GM19467 (cell line): Measurements from ENCODE around the gene PTPN14.
"Not testable (repeated sequence)": the region's sequence is repeated elsewhere in the genome, so short reads cannot be mapped to it uniquely, and the experiment has no call there.

Source experiments
- ATAC-seq: cut with Tn5 transposase; IDR thresholded peaks from one replicate; pipeline ENCODE4 v1.9.1; 2021; ENCODE audit warnings: mild to moderate bottlenecking, moderate library complexity; ENCODE audit not compliant: unreplicated experiment

Gene PTPN14

DNA sequence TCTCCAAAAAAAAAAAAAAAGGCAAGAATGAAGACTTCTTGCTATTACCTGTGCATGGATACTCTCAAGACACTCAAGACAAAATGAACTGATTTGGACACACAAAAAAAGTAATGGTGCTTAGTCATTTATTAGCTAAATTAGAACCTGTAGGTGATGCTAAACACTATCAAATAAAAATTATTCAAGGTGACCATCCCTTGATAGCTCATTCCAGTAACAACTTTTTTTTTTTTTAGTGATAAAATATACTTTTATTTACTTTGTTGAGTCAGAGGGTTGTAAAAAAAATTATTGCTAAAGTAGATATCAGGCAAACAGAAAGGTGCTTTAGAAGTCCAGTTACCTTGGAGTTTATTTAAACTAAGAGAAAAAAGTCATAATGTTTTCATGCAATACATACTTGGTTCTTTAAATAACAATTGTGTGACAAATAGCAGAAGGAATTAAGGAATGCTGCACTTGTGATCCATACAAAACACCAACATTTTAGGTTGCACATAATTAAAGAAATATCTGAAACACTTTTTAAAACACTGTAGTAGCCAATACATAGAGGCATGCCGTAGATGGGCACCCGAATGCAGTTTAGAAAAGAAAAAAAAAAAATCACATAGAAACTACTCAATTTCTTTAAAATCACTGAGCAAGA is 69.3 kb downstream of the PTPN14 start:
- not testable (repeated sequence) for ATAC-seq

DNA sequence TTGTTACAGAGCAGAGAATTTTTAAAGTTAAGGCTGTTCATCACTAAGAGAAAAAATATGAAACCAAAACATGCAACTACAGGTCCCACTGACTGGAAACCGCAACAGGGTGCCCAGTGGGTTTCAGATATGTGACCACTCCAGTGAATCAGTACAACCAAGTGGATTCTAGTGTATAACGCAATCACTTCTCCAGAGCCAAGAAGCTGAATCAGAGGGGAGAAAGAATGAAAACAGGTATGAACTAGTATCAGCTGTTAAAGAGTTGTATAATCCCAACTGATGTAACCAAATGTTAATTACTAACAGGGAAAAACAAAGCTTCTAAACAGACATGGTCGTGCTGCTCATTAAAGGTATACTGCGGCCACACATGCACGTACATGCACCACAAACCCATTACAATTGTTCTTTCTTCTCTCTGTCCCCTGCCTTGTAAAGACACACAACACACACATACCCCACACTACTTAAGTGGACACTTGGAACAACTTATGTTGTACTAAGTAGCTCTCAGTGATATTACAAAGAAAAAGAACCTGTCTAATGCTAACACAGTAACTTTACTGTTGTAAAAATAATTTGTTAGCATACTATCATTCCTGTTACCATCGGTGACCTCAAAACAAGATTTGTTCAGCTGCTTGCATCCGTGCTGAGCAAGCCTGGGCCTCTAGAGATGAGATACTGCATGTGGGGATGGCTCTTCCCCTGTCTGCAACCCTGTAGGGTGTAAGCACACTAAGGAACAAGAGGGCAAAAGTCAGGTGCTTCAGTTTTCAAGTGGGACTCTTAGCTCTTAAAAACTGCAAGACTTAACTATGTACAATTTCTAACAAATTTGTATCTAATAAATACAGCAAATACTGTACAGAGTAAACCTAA is 74.2 kb downstream of the PTPN14 start:
- no peak for ATAC-seq

DNA sequence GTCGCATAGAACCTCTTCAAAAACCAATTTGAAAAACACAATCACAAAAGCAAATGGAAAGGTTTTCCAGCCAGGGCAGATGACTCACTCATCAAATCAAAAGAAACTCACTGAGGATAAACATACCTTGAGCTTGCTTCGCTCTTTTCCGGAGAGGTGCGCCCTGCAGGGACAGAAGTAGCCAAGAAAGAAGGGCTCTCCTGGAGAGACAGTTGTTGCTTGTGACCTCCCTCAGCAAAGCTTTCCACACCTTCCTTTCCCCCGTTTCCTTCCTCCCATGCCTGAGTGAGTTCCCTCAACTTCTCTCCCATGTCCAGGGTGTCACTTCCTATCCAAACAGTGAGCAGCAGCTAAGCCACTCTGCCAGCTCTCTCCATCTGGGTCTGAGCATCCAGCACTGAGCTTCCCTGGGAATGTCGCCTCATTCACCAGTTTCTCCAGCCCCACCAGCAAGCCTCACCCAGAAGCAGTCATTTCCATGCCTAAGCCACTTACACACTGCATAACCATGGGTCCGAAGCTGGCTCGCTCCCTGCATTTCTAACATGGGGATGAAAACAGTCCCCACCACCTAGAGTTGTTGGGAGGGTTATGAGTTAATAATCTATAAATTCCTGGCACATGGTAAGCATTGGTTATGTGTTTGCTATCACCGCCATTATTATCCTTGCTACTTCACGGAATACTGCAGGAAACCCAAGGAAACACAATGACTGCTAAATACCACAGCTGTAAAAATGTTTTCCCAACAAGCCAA is 75.0 kb downstream of the PTPN14 start:
- no peak for ATAC-seq

DNA sequence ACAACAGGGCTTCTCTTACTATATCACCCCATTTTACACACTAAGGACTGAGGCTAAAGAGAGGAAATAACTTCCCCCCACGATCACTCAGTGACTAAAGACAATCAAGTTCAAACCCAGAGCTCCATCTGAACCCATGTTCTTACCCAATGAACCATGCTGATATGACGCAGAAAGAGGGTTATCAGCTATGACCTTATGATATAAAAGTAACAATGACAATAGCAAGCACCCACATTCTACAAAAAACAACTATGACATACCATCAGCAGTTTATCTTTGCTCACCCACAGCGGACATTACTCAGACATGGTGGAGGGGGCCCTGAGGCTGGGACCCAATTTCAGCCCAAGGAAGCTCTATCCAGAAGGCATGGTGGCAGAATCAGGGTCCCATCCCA is 75.7 kb downstream of the PTPN14 start:
- no peak for ATAC-seq

DNA sequence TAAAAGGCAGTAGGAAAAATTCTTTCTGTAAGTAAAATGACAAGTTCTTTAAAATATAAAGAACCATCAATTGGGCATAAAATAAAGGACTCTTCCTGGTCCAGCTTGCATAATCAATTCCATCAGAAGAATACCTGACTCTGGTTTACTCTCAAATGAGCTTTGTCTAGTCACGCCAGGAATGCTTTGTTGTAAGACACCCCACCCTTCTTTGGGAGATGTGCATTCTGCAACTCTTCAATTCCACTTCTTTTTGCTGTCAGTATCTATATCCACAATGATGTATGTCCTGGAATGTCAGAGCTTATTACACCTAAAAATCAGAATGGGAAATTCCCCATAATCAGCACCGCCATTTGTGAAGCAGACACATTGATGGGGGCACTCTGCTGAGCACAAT is 76.1 kb downstream of the PTPN14 start:
- no peak for ATAC-seq

DNA sequence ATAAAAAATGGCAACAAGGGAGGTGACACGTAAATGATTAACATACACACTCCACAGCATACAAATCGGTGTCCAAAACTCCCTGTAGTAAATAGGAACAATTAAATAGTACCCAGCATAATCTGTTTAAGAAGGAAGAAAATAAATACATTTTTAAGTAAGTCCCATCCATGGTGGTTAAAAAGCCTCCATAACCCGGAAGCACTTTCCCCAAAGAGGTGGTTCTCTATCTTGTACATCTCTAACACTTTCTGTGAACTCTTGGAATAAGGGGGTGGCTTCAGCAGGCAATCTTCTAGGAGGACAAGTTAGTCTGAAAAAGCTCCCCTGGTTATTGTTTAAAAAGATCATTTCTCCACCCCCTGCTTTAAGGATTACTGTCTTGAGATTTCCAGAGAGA is 76.9 kb downstream of the PTPN14 start:
- ATAC-seq, result no peak

DNA sequence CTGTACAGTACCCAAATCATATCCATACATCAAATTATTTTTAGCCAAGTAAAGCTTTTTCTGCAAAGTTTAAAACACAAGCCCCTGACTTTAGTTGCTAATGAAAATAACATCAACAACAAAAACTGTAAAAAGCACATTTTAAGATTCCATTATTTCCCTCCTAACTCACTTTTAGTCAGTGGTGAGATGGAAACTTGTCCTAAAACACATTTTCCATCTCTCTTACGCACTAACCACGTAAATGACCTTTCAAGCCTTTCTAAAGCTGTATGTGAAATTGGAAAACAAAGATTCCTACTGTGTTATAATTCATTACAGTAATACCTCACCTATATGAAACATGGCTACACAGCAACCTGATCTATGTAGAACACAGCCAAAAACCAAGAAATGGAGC is 77.5 kb downstream of the PTPN14 start:
- ATAC-seq, result no peak

DNA sequence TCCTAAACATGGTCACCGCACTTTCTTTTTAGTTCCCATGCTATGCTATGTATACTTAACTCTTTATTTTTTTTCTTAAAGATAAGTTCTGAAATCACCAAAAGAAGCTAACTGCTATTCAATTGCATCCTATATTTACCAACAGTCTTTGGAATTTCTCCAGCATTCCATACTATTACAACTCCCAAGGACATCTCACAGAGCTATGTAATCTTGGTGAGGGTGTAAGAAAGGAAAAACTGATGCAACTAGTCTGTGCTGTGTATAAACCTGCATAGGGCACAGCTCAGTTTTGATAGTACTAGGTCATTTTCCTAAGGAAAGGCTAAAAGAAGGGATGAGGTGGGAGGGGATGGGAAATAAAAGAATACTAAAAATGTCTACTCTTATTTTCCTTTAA is 78.0 kb downstream of the PTPN14 start:
- ATAC-seq, result no peak

DNA sequence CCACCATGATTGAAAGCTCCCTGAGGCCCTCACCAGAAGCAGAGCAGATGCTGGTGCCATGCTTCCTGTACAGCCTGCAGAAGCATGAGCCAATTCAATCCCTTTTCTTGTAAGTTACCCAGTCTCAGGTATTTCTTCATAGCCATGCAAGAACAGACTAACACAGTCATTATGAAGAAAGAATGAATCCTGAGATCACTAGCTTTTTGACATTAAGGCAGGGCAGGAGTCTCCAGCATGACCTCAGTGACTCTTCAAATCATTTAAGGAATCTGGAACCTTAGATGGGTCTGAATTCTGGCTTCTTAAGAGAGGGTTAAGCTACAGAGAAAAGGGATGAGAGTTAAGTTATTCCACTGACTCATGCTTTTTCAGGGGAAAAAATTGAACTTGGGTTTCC is 79.0 kb downstream of the PTPN14 start:
- ATAC-seq, result no peak

DNA sequence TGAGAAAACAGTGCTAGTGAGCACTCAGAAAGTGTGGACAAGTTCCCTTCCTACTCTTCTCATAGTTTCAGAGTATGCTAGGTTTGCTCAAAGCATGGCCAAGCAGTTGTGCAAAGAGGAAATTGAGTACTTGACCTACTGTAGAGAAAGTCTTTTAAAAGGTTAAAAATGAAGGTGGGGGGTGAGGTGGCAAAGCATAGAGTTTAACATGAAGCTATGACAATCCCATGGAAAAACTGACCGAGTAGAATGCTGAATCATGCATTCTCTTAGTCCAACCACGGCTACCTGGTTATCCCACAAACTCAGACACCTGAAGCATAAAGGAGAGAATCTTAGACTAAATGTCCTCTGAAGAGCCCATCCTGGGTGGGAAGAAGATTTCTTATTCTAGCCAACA is 79.9 kb downstream of the PTPN14 start:
- no peak for ATAC-seq

DNA sequence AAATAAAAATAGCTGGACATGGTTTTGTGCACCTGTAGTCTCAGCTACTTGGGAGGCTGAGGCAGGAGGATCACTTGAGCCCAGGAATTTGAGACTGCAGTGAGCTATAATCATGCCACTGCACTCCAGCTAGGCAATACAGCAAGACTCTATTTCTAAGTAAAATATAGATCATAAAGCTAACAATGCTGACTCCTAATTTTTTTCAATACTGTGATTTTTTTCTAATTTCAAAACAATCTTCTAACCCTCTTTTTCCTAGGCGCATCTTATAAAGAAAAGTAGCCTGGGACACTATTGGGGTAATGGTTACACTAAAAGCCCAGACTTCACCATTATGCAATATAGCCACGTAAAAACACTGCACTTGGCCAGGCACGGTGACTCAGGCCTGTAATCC is 81.3 kb downstream of the PTPN14 start:
- no peak for ATAC-seq

DNA sequence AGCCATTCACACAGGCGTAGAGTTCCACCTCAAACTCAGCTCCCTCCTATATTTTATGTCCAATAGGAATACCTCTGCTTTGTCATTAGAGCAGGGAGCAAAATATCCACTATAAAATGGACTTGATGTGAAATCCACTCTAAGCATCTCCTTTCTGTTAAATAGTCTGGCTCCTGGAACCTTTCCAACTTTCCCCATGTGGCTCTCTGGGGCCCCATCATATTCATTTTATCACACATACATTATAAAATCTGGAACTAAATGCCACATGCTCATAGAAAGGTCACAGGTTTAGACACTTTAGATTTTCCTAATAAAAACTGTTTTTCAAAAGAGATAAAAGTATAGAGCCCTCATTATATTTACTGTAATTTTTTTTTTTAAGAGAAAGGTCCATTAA is 82.1 kb downstream of the PTPN14 start:
- ATAC-seq, result no peak

DNA sequence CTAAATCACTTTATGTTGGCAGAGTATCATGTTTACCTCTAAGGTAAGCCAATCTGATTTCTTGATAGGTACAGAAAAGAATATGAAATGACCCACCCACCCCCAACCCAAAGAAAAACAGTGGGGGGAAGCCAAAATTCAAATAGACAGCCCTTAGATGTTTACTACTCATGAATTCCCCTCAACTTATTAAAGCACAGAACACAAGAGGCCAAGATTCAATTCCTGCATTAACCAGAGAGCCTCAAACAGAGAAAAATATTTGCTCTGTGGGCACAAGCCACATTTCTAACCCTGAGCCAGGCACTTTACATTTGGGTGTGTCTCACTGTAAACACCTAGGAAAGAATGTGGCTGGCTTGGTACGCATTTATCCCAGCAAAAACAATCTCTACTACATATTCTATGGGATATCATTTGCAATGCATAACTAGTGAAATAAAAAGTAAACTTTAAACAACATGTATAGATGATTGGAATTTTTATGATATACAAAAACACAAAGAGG is 84.3 kb downstream of the PTPN14 start:
- no peak for ATAC-seq

DNA sequence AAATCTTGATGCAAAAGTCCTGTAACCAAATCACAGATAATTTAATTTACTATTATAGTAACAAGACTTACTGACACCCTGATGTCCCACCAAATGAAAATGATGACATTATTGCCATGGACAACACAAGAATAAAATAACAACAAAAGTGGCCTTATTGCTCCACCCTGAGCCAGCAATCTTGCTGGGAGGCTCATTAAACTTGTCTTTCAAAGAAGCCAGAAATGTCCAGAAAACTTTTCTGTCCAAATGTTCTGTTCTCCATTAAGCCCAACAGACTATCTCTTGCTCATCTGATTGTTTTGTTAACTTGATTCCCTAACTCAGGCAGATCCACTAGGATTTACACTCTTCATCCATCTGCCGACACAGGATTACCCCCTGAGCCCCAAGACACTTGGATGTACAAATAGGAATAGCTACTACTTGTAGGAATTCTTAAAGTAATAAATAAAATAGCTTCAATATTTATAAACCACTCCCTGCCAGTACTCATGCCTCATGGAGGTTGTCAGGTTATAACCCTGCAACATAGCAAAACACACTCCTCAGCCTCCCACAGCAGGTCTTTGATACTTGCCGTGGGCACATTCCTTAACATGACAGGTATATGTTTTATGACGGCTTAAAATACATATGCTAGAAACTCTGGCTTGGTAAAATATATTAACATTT is 84.9 kb downstream of the PTPN14 start:
- ATAC-seq, result no peak

DNA sequence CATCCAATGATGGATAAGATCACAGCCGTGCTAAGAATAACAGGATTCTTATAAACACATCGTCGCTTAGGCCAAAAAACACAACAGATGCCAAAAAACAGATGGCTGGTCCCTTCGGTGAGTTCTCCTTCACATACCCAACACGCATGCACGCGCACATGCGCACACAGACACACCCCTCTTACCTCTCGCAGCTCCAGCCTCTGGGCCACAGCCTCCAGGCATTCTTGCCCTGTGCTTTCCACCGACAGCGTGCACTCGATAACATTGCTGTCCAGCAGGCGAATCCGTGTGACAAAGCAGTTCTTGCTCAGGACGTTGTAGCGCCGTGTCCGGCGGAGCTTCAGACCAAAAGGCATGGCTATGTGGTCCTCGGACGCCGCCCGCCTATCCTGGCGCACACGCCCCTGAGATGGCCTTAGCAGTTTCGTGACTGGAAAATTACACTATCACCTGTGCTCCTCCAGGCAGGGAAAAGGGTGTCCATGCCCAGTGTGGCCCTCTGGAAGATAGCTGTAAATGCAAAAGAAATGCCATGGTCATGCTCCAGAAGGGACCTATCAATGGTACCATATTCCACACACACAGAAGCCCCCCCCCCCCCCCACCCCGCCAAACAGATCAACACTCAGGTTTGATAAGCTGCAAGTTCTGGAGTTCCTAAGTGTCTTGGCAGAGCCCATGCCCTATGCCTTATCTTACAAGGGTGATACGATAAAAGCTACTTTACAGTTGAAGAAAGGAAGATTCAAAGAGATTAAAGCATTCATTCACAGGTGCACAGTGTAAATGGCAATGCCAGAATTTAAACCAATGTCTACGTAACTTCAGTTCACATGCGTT is 86.7 kb downstream of the PTPN14 start:
- ATAC-seq, result no peak

DNA sequence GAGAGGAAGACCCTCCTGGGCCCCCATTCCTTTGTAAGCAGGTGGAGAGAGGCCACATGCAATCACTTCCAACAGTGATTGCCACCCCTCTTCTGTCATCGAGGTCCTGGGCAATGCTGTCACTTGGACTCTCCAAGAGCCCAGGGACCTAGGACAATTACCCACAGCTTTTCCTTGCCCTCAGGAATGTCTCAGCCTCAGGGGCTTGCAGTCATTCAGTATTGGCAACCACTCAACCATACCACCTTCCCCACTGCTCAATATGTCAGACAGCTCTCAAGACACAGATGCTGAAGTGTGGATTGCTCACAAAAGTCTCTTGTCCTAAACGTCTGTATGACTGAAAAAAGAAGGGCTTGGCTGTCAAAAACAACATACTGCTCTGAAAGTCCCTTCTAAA is 87.8 kb downstream of the PTPN14 start:
- no peak for ATAC-seq

DNA sequence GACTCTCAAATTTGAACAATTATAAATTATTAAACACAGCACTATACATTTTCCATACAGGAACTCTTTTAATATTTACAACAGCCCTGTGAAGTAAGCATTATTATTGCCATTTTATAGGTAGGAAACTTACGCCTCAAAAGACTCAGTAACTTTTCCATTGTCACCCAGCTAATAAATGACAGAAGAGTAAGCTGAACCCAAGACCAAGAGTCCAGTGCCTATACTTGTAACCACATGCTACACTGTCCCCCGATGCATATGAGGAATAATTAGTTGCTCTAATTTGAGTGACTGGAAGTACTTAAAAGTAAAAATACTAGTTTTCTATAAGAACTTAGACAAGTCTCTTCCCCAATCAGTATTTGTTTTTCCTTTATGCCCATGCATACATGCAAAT is 88.5 kb downstream of the PTPN14 start:
- no peak for ATAC-seq

DNA sequence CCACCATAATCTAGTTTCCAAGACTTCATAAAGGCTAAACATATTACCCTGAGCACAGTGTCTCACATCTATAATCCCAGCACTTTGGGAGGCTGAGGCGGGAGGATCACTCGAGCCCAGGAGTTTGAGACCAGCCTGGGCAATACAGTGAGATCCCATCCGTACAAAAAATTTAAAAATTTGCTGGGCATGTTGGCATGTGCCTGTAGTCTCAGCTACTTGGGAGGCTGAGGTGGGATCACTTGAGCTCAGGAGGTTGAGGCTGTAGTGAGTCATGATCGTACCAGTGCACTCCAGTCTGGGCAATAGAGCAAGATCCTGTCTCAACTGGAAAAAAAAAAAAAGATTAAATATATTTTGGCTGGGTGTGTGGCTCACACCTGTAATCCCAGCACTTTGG is 90.1 kb downstream of the PTPN14 start:
- ATAC-seq, result no peak

DNA sequence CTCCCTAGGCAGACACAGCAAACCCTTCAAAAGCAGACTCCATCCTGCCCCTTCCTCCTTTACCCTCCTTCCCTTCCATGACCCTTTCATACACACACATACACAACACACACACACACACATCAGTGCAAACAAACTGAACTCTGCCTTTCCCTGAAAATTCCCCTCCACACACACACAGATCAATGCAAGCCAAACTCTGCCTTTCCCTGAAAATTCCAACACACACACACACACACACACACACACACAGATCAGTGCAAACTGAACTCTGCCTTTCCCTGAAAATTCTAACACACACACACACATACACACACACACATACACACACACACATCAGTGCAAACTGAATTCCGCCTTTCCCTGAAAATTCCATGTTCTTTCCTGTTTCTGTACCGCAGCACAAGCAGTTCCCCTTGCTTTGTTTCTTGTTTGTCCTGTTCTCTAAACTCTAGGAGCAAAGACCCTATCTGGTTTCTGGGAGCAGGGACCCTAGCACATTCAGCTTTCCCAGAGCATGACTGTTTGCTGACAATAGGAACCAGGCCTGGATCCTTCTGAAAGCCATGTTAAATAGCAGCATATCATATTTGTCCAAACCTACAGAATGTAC is 91.0 kb downstream of the PTPN14 start:
- ATAC-seq, result no peak

DNA sequence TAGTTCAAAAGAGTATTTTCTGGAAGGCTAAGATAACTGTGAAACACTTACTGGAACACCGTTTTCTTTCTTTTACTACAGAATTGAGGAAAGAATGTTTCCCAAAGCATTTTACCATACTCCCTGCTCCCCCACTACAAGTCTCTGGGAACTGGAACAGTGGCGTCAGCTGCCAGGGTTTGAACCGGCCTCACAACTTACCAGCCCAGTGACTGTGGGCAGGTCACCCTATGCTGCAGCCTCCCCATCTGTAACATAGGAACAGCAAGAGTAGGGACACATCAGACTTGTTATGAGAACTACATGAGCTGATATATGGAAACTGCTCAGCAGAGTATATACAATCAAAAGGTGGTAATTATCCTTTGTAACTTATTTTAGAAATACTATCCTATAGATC is 91.5 kb downstream of the PTPN14 start:
- no peak for ATAC-seq
